Thoracic aorta (tissue), 2 donors: Measurements from ENCODE around the gene MYH10. TPM values are rescaled to one million over a fixed set of nuclear protein-coding genes. Genes with fewer than 3 reads are reported as not detected.
"Not testable (repeated sequence)": the region's sequence is repeated elsewhere in the genome, so short reads cannot be mapped to it uniquely, and the experiment has no call there.

Experiments used
- ATAC-seq: fragments of 150-250 bp; one replicate; pipeline ENCODE4 v1.8.0; 2017; ENCODE audit warnings: low read depth; ENCODE audit not compliant: insufficient number of reproducible peaks, low FRiP score
- DNase-seq: peaks from one replicate; pipeline ENCODE4 v3.0.0-alpha.2; 2020; ENCODE audit warnings: low spot score
- H3K27ac ChIP-seq, 2 donors: fragments of 200-600 bp; sonication (generic); 1 replicate in 1 of 2; 2 replicates in 1 of 2; pipeline ENCODE4 v1.5.1; 2016; ENCODE audit warnings: mild to moderate bottlenecking in 2 of 2, moderate library complexity in 2 of 2
- H3K27me3 ChIP-seq: fragments of 200-600 bp; sonication (generic); replicated peaks from 2 replicates; pipeline ENCODE4 v1.6.0; 2016; ENCODE audit warnings: mild to moderate bottlenecking; ENCODE audit not compliant: insufficient read depth
- H3K36me3 ChIP-seq: fragments of 200-600 bp; sonication (generic); one replicate; pipeline ENCODE4 v1.5.1; 2016
- H3K4me1 ChIP-seq, 2 donors: fragments of 200-600 bp; sonication (generic); 1 replicate in 1 of 2; 2 replicates in 1 of 2; pipeline versions ENCODE4 v1.5.1 to v1.6.0; 2016; ENCODE audit warnings: low read depth in 2 of 2, mild to moderate bottlenecking in 1 of 2; ENCODE audit not compliant: control insufficient read depth in 1 of 2
- H3K4me3 ChIP-seq: fragments of 200-600 bp; sonication (generic); 2 replicates; pipeline ENCODE4 v1.5.1; 2016; ENCODE audit warnings: mild to moderate bottlenecking
- H3K9me3 ChIP-seq: fragments of 200-600 bp; sonication (generic); 2 replicates; pipeline ENCODE4 v1.5.1; 2016
- total RNA-seq, 2 donors: library from RNA; depleted of rRNA; stranded (reverse); fragments of >200 nt; gene quantifications; one replicate each; pipeline versions ENCODE4 v1.1.0 to v1.2.3, GENCODE V29; 2016
- TF ChIP-seq, protein P1 (sequence below): fragments of 200-600 bp; sonication (generic); IDR thresholded peaks from one replicate; pipeline ENCODE4 v1.5.1; 2019; ENCODE audit warnings: antibody characterized with exemption

MYH10 gene
- total RNA-seq, 2 donors from 2014 or later: 1,436 to 1,719 TPM

DNA sequence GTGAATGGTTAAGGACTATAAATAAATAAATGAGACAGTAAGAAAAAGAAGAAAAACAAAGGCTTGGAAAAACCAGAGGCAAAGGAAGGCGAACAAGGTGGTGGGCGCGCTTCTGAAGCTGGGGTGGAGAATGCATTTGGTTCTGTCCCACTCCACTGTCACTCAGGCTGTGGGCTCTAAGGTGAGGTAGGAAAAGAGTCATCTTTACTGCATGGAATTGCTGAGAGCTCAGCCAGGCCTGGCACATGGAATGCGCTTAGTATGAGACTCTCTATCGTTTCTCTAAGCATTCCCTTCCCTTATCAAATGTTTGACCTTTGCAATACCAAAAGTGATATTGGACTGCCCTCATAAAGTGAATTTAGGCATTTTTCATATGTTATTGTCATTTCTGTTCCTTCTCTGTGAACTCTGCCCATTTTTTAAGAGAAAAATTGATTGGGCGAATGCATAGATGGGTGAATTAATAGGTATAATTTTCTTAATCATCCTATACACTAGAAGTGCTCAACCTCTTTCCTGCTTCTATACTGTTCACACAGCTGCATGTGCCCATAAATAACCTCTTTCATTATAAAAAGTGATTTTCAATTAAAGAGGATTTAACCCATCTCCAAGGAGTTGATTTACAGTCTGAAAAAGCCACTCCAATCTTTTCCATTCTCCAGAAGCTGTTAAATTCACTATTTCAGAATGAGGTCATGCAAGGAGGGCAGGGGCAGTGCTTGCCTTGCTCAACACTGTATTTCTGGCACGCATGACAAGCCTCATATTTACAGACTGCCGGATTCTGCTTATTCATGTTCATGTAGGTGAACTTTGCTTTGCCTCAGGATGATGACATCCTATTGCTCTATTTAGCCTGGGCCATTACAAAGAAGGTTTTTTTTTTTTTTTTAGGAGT, 87.7 kb downstream of the MYH10 start:
- H3K9me3 ChIP-seq: no peaks in the 10 kb centered on the region
- H3K4me3 ChIP-seq: no peak overlapping the region
- H3K27ac ChIP-seq: peak overlapping the region; percentile 57 to 59
- DNase-seq (peak; percentile 53), ATAC-seq (peak; percentile 97)
- peaks cover 69% of the 10 kb centered on the region for H3K36me3 ChIP-seq
- no peaks in the 10 kb centered on the region for H3K27me3 ChIP-seq
- TF ChIP-seq, protein P1, sequence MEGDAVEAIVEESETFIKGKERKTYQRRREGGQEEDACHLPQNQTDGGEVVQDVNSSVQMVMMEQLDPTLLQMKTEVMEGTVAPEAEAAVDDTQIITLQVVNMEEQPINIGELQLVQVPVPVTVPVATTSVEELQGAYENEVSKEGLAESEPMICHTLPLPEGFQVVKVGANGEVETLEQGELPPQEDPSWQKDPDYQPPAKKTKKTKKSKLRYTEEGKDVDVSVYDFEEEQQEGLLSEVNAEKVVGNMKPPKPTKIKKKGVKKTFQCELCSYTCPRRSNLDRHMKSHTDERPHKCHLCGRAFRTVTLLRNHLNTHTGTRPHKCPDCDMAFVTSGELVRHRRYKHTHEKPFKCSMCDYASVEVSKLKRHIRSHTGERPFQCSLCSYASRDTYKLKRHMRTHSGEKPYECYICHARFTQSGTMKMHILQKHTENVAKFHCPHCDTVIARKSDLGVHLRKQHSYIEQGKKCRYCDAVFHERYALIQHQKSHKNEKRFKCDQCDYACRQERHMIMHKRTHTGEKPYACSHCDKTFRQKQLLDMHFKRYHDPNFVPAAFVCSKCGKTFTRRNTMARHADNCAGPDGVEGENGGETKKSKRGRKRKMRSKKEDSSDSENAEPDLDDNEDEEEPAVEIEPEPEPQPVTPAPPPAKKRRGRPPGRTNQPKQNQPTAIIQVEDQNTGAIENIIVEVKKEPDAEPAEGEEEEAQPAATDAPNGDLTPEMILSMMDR: no peak
- H3K4me1 ChIP-seq: peaks cover 0 to 60% of the 10 kb centered on the region in 2 donors

DNA sequence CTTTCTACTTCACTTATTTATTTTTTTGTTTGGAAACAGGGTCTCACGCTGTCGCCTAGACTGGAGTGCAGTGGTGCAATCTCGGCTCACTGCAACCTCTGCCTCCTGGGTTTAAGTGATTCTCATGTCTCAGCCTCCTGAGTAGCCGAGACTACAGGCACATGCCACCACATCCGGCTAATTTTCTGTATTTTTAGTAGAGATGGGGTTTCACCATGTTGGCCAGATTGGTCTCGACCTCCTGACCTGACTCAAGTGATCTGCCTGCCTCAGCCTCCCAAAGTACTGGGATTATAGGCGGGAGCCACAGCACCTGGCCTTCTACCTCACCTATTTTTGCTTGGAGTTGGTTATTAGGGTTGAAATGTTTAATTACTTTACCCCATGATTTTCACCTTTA, 90.5 kb downstream of the MYH10 start:
- Histone ChIP-seq H3K4me1 (peaks cover 0 to 73% of the 10 kb centered on the region in 2 donors), H3K27ac (peak overlapping the region; percentile 67 to 75), H3K36me3 (peaks cover 62% of the 10 kb centered on the region)
- not testable (repeated sequence) for H3K9me3 ChIP-seq, H3K27me3 ChIP-seq, ATAC-seq, H3K4me3 ChIP-seq, DNase-seq

DNA sequence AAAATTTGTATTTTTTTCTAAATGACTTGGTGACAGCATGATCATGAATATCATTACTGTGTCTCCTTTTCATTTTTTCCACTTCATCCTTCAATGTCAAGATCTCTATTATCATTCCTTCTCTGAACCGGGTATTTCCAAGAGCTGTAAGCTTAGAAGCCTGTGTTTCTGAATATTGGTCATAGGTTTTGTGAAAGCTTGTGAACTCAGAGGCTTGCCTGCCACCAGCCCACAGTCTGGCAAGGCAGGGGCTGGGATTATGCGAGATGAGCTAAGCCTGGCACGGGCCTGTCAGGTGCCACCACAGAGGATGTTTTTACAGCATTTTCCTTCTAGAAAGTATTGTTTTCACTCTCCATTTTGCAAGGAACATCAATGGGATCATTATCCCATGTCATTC, 92.8 kb downstream of the MYH10 start:
- TF ChIP-seq, protein P1: no peak
- Histone ChIP-seq H3K9me3 (no peaks in the 10 kb centered on the region), H3K27me3 (no peaks in the 10 kb centered on the region), H3K36me3 (peaks cover 73% of the 10 kb centered on the region), H3K27ac (peak overlapping the region; percentile 67 to 75), H3K4me3 (no peak overlapping the region), H3K4me1 (peaks cover 13 to 79% of the 10 kb centered on the region in 2 donors)
- ATAC-seq (no peak), DNase-seq (no peak)

- no peak for DNase-seq
- Histone ChIP-seq H3K36me3 (peaks cover 65% of the 10 kb centered on the region), H3K4me1 (peaks cover 24 to 85% of the 10 kb centered on the region in 2 donors), H3K4me3 (no peak overlapping the region), H3K27me3 (no peaks in the 10 kb centered on the region), H3K9me3 (no peaks in the 10 kb centered on the region), H3K27ac (peak overlapping the region; percentile 75 to 84)
- TF ChIP-seq, protein P1: no peak
- ATAC-seq: no peak
These were observed 95.9 kb downstream of the MYH10 start for GRCh38 chr17:8534498-8535188.

DNA sequence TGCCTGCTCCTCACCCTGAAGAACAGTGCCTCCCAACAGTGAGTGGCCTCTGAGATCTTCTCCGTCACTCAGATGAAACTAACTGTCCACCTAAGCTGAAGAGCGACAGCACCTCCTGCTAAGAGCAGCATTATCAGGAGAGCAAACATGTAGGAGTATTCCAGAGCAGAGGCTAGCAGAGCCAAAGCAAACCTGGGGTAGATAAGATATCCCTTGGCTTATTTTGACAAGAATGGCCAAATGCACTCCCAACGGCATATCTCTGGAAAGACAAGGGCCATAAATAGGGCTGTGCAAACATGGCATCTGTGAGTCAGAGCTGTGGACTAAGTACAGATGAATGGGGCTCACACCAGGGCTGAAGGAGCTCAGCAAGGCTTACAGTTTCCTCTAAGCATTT, 98.5 kb downstream of the MYH10 start:
- no peaks in the 10 kb centered on the region for H3K27me3 ChIP-seq
- H3K4me1 ChIP-seq: peaks cover 24 to 83% of the 10 kb centered on the region in 2 donors
- TF ChIP-seq, protein P1: no peak
- H3K4me3 ChIP-seq: no peak overlapping the region
- DNase-seq (no peak), ATAC-seq (no peak)
- H3K27ac ChIP-seq: peak overlapping the region; percentile 75 to 84
- H3K36me3 ChIP-seq: peaks cover 66% of the 10 kb centered on the region
- no peaks in the 10 kb centered on the region for H3K9me3 ChIP-seq
